Measurements from ENCODE around the gene IL6. TPM values are rescaled to one million over a fixed set of nuclear protein-coding genes. Genes with fewer than 3 reads are reported as not detected.

The IL6 gene
- total and polyA plus RNA-seq, 9 of the 15 experiments (the other 6 are each of a cell fraction or from before 2014, with no cell fraction given) = 0.76 to 2.9 (median 1.5) TPM

GRCh38 chr7:22681852-22682657 is 44.9 kb upstream of the IL6 start (continued):
- TF ChIP-seq ZNF318 (IDR thresholded peaks at IDR 0.05; ENCODE audit: borderline replicate concordance in 1 of 2, low read depth in 1 of 2) = 0 out of 4 replicates have a peak, but pooled peaks of 1 of the 2 experiments have one; percentile 49
- TF ChIP-seq PML (IDR thresholded peaks at IDR 0.05; ENCODE audit: low read length) = peak; percentile 48; the same call in 1 of the 2 replicates
- peak; percentile 16; the same call in 1 of the 2 replicates for TF ChIP-seq GMEB1 (CRISPR knock-in tag; IDR thresholded peaks at IDR 0.05)
- 0 out of 2 replicates have a peak, but pooled peaks have one; percentile 19 for TF ChIP-seq KLF16 (IDR thresholded peaks at IDR 0.05)
- TF ChIP-seq TOE1 (IDR thresholded peaks at IDR 0.05; ENCODE audit: borderline replicate concordance) = 0 out of 2 replicates have a peak, but pooled peaks have one; percentile 51
- TF ChIP-seq TOE1 (CRISPR knock-in tag; IDR thresholded peaks at IDR 0.05; ENCODE audit: borderline replicate concordance, low read depth) = no peak
- peak; percentile 72 for TF ChIP-seq E2F8 (IDR thresholded peaks at IDR 0.05; ENCODE audit: low read depth, partially characterized antibody)
- peak; percentile 49; the same call in 1 of the 2 replicates for TF ChIP-seq LCOR (CRISPR knock-in tag; IDR thresholded peaks at IDR 0.05)
- peak; percentile 99 for TF ChIP-seq CEBPB (tag; IDR thresholded peaks at IDR 0.05)
- TF ChIP-seq BACH1 (tag; IDR thresholded peaks at IDR 0.05) = 0 out of 2 replicates have a peak, but pooled peaks have one; percentile 64
- 0 out of 2 replicates have a peak, but pooled peaks have one; percentile 46 for TF ChIP-seq ZNF644 (tag; IDR thresholded peaks at IDR 0.05; ENCODE audit: low read depth)
